Esophagus mucosa (tissue), 1 donor: ENCODE results near the gene ANXA4. TPM values are rescaled to one million over a fixed set of nuclear protein-coding genes. Genes with fewer than 3 reads are reported as not detected.
"Not testable (repeated sequence)": the region's sequence is repeated elsewhere in the genome, so short reads cannot be mapped to it uniquely, and the experiment has no call there.

Experiments used
- ATAC-seq: fragments of 200-7000 bp; cut with Tn5 transposase; one replicate; pipeline ENCODE4 v1.9.1; 2020
- total RNA-seq: library from RNA; stranded (reverse); gene quantifications from one replicate; pipeline ENCODE4 v1.2.4, GENCODE V29; 2023
- donor health status: DM: yes; HTN: yes; CAD: no.

Gene ANXA4
- total RNA-seq, 1 donor from 2014 or later, result 71.8 TPM

DNA sequence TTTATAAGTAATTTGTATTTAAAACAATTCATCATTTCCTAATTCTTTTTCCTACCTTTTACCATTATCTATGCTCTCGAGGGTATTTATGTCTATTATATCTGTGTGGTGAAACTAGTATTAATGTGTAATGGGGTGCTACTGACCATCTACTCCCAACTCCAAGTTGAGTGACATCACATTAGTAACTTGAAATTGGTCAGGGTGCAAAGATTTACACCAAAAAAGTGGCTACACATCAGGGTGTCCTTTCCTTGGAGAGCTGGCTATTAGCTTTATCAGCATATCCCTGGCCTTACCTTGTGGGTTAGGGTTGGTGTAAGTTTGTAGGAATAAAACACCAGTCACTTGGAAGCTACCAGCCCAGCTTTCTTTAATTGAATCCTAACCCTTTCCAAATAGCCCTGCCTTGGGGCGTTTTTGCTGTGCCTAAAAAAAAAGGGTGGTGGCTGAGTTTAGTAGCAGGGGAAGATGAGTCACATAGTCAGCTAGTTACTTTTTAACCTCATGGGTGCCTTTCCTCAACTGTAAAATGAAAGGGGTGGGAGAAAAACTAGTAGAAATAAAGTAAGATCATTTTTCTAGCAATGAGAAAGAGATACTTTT lies 14.0 kb downstream of the ANXA4 start:
- peak; percentile 83 for ATAC-seq

DNA sequence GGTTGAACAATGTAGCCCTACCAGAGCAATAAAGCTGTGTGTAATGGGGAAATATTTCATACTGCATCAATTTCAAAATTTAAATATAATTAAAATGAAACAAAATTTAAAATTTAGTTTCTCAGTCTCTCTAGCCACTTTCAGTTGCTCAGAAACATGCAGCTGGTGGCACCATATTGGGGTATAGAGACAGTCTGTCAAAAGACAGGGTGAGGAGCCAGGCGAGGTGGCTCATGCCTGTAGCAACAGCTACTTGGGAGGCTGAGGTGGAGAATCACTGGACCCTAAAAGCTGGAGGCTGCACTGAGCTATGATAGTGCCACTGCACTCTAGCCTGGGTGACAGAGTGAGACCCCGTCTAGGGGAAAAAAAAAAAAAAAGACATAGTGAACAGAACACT lies 20.1 kb downstream of the ANXA4 start:
- ATAC-seq, result no peak

DNA sequence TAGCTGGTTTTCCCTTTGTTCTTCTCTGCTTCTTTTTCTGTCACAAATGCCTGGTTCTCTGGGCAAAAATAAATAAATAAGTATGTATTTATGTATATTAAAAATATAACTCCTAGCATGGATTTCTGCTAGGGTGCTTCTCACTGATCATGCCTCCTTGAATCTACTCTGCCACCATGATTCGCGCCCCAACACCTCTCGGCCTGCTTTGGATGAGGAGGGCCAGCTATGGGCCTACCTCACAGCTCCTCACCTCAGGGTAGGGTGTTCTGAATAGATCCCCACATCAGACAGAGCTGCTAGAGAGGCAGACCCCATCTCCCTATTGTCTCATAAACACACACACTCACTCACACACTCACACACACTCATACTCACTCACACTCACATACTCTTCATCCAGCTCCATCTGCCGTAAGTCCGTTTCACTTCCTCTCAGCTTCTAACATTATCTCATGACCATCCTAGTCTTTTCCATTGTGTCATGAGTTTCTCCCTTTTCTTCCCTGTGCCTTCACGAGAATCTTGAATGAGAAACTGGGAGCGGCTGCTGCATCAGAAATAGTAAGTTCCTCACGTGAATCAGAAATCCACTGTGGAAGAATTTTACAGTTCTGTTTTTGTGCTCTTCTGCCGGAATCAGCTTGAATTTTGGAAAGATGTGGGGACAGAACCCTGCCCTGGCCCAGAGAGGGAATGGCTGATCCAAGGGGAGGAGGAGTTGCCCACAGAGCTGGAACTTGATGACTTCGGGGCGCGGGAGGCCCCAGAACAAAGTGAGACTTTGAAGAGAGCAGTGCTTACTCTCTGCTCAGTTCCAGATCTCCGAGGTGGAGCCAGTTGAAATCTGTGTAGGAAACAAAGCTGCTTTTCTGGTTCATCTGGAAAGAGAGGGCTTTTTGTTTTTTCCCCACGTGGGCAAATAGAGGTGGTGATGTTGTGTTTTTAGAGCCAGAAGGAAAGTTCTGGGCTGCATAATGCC lies 20.9 kb downstream of the ANXA4 start:
- ATAC-seq, result peak; percentile 82

DNA sequence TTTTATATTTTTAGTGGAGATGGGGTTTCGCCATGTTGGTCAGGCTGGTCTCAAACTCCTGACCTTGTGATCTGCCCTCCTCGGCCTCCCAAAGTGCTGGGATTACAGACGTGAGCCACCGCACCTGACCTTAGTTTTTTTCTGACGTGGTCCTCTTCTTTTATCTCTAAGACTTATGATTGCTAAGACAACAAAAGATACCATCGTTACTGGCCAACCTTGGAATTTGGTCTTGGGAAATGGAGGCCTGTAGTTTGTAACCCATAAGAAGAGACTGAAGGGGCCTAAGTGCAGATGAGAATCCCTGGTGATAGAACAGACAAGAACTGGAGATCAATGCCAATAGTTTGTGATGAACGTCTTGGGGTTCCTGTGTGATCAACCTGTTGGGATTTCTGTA lies 21.9 kb downstream of the ANXA4 start:
- ATAC-seq, result not testable (repeated sequence)

DNA sequence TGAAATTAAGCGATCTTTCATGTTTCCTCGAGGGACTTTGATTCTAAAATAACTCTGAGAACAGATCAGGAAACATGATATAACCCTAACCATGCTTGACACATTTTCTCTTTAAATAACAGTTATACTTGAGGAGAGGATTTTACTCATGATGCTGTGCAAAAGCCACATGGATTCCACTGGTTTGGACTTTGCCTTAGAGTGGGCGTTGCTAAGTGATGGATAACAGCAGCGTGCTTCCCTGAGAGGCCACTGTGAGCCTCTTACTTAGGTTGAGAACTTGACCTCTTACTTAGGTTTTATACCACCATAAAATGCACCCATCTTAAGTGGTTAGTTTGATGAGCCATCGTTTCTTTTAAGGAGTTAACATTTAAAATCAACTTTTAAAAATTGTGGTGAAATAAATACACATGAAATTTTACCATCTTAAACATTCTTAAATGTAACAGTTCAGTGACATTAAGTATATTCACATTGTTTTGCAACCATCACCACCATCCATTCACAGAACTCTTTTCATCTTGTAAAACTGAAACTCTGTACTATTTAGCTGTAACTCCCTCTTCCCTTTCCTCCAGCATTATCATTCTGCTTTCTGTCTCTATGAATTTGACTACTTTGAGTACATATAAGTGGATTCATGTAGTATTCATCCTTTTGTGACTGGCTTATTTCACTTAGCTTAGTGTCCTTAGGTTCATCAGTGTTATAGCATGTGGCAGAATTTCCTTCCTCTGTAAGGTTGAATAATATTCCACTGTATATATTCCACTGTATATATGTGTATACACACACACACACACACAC lies 22.6 kb downstream of the ANXA4 start:
- ATAC-seq, result no peak

DNA sequence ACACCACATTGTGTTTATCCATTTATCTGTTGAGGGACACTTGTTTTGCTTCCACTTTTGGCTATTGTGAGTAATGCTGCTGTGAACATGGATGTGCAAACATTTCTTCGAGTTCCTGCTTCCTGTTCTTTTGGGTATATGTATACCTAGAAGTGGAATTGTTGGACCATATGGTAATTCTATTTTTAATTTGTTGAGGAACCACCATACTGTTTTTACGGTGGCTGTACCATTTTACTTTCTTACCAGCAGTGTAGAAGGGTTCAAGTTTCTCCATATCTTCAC lies 23.1 kb downstream of the ANXA4 start:
- ATAC-seq, result no peak

DNA sequence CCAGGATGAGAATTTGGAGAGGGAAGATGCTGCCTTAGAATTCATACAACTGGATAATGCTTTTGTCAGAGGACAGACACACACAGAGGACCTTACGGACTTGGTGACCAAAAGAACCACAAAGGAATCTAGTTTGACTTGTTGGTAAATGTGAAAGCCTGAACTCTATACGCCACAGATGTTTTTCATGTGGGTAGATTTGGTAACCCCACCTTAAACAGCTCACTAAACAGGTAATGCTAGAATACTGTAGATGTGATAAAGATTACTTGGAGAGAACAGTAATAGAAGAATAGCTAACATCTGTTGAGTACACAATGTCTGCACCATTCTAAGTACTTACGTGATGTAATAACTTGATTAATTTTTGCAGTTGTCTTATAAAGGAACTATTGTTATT lies 24.1 kb downstream of the ANXA4 start:
- ATAC-seq, result peak; percentile 66

DNA sequence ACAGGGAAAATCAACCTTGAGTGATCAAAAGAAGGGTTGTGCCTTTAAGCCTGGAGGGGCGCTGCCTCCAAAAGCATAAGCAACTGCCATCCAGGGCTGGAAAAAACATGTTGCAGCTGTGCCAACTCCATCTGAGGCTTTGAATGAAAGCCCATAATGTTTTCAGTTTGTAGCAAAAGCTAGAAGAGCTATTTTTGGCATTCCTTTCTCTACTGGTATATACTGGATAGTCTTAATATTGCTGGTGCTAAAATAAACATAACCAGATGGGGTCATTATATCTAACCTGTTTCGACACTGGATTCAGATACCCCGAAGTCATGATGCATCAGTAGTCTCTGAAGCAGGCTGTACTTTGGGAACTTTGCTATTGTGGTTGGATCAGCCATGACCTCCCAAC lies 25.1 kb downstream of the ANXA4 start:
- ATAC-seq, result no peak

DNA sequence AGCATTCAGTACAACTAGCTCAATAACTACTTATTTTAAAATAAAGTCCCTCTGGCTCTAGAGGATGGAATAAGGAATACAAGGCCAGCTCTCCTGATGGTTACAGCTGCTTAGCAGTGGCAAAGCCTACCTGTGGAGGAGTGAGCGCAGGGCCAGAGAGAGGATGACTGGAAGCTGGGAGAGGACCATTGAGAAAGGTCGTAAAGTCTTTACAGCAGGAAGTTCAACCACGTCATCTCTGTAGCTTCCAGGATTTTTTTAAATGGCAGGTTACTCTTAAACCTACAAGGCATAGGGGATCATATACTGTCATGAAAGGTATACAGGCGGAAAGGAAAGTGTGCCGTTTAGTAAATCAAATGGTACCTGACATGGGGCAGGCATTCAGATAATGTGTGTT lies 26.3 kb downstream of the ANXA4 start:
- ATAC-seq, result no peak

DNA sequence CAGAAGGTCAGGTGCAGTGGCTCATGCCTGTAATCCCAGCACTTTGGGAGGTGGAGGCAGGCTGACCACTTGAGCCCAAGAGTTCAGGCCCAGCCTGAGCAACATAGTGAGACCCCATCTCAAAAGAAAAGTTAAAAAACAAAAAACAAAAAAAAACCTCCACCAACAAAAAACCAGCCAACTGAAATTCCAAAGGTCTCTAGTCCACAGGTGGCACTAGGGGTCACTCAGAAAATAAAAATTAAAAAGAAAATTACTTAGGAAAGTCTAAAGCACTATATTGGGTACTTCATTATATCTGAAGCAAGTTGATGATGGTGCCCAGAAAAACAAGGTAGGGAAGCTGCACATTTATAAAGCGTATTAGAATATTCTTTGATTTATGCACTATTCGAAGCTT lies 26.9 kb downstream of the ANXA4 start:
- no peak for ATAC-seq

DNA sequence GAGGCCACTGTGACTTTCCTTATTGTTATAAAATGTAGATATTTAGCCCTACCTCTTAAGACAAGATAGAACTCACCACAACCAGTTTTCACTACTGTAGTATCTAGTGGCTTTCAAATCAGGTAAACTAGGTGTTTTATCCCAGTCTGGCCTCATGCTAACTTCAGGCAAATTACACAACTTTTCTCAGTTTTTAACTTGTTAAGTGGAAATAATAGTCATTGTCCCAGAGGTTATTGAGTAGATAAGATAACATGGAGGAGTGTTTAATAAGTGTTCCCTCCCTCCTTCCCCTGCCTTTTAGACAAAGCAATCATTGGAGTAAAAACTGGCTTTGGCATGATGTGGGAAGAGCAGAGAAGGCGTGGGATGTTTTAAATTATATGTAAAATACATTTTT lies 27.3 kb downstream of the ANXA4 start:
- ATAC-seq, result no peak

DNA sequence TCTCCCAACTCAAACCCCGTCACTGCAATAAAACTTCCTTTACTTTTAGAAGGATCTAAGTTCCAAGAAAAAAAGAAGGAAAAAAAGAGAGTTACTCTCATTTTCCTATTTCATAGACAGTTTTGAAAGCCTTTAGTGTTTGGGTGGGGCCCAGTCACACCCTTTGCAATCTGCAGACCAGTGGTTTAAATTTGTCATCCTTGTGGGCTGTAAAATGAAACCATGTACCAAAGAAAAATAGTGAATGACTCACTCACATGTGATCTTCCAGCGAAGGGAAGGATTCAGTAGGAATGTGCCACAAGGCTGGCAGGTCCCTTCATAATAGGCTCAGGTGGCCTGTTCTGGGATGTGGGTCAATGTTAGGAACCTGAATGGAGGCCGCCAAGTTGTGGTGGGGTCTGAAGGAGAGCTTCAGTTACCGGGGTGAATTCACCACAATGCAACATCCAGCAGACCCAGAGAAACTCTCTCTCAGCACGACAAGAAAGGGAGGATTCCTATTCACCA lies 28.3 kb downstream of the ANXA4 start:
- ATAC-seq, result peak; percentile 83

DNA sequence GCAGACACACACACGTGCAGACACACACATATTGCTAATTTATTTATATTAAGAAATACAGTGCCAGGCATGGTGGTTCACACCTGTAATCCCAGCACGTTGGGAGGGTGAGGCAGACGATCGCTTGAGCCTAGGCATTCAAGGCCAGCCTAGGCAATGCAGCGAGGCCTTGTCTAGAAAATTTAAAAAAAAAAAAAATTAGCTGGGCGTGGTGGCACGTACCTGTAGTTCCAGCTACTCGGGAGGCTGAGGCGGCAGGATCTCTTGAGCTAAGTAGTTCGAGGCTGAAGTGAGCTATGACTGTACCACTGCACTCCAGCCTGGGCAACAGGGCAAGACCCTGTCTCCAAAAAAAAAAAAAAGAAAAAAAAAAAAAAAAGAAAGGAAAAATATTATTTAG lies 28.8 kb downstream of the ANXA4 start:
- peak; percentile 7 for ATAC-seq

DNA sequence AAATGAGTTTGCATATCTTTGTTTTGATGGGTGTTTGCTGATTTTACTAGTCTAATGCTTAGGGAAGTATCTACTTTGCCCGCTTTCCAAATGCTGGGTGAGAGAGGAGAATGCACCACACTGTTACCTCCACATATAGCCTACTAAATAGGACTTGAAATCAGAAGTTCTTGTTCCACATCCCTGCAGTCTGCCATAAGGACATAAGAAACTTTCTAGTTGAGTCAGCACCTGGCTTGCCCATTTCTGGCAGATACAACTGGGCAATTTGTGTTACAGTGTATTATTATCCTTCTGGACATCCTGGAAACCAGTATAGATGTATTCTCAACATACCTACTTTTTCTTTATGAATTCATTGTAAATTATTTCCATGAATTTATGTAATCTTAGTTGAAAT lies 29.5 kb downstream of the ANXA4 start:
- no peak for ATAC-seq

DNA sequence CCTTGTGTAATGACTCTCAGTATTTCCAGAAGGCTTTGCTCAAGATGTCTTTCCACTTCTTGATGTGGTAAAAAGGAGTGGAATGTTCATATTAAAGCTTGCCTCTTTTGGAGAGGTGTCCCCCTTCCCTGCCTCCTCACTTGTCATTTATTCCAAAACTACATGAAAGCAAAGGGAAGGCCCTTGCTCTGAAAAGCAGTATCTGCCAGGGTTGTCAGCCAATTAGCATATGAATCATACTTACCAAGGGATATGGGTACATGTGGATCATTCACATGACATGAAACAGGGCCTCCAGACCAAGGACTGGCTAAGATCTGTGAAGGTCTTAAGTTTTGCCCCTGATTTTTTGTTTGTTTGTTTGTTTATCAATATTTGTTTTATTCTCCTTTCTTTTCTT lies 31.3 kb downstream of the ANXA4 start:
- no peak for ATAC-seq

DNA sequence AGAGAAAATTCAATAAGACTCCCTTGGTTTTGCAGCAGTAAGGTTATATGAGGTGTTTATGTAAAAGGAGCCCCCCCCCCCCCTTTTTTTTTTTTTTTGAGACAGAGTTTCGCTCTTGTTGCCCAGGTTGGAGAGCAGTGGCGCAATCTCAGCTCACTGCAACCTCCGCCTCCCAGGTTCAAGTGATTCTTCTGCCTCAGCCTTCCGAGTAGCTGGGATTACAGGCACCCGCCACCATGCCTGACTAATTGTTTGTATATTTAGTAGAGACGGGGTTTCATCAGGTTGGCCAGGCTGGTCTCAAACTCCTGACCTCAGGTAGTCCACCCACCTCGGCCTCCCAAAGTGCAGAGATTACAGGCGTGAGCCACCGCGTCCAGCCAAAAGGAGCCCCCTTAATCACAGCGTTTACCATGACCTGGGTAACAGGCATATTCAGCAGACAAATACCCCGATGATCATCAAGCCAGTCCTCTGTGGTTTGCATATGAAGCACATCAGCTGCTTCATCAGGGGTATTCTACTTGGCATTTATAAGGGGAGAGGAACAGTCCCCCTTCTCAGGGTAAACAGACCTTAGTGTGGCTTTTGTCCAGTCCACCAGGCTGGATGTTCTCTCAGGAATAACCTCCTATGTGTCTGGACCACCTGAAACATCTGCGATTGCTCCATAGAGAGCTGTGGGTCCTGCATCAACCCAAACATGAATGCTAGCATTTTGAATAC lies 32.5 kb downstream of the ANXA4 start:
- not testable (repeated sequence) for ATAC-seq

DNA sequence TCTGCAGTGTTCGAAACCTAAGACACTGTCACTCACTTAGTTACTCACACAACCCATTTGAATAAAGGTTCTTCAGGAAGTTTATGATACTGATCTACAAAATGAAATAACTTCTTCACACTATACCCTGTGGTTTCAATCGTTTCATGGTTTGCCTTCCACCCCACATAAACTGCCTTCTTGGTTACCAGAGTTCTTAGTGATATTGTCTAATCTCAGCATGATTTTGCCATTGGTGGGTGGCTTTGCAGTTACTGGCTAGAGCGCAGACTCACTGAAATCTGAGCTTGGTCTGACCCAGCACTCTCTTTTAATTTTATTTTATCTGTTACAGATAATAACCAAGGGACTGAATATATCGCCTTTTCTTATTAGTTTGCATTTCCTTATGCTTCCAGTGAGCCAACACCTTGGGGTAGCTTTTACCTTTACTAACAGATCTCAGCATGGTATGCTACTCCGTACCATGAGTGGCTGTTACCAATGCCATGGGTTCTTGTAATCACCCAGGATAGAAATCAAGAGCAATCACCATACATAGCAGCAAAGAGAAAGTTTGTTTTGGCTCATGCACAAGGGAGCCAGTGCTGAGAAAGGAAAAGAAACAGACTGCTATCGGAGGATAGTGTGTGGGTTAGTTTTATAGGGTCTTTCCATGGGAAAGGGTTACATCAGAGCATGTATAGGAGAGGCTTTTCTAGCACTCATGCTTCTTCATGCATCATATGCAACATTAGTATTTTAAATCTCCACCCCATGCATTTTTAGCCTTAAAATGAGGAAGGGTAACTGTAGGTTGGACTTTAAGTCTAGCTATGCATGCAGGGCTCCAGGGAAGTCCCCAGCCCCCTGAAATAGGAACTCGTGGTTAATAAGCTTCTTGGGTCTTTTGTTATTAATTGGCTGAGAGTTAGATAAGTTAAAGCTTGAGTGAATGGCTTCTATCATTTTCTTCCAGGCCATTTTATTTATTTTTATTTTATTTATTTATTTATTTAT lies 33.3 kb downstream of the ANXA4 start:
- no peak for ATAC-seq

DNA sequence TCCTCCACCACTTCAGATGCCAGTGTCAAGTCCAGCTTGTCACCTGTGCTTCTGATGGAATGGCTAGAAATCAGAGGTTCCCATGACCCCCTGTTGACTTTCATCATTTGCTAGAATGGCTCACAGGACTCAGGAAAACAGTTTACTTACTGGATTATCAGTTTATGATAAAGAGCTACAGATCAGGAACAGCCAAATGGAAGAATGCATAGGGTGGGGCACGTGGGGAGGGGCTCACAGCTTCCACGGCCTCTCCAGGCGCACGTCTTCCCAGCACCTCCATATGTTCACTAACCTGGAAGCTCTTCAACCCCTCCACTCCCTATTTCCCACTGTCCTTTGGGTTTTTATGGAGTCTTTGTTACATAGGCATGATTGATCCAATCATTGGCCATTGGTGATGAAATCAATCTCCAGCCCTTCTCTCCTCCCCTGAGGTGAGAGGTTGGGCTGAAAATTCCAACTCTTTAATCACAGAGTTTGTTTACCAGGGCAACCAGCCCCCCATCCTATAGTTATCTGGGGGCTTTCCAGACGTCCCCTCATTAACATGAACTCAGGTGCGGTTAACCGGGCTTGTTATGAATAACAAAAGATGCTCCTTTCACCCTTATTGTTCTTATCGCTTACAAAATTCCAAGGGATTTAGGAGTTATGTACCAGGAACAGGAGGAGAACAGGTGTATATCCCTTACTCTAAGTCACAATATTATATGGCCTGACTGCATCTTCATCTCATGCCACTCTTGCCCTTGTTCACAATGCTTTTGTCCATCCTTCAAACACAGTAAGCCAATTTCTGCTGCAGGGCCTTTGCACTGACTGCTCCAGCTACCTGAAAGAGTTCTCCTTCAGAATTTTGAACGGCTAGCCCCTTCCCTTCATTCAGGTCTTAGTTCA lies 35.2 kb downstream of the ANXA4 start:
- ATAC-seq, result no peak

DNA sequence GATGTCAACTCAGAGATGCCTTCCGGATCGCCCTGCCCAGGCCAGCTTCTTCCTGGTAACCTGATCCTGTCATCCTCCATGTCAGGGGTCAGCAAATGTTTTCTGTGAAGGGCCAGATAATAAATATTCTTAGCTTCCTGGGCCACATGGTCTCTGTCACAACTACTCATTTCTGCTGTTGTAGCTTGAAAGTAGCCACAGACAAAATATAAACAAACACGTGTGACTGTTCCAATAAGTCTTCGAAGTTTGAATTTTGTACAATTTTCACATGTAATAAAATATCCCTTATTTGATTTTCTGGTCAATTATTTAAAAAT lies 35.8 kb downstream of the ANXA4 start:
- ATAC-seq, result no peak

DNA sequence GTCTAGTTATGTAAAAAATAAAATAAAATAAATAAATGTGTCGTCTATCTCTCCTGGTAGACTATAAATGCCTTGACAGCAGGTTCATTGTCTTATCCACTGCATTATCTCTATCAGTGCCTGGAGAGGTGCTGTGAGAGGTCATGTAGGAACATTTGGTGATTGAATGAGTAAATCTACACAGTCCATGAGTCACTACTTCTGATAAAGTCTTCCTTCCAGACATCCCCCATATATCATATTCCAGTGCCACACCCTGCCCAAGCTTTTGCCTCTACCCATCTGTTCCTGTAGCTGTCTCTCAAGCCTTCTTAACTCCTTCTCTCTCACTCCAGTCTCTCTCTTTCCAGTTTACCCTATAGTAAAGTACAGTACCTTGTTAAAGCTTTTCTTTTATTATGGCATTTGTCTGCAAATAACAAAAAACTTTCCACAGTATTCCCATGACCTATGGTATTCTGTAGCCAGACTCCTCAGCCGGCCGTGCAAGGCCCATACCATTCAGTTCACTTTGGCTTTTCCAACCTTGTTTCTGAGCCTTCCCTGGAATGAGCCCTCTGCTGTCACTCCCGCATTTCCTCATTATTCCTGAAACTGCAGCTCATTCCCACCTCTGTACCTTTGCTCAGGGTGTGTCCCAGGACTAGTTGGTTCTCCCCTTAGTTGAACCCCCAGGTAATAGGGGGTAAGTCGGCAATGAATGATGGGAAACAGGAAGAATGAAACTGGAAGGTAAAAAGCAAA lies 37.5 kb downstream of the ANXA4 start:
- peak; percentile 79 for ATAC-seq
